GM23338 (cell line): ENCODE results near the gene C5orf47. TPM values are rescaled to one million over a fixed set of nuclear protein-coding genes. Genes with fewer than 3 reads are reported as not detected.

Experiments used
- ATAC-seq: fragments of 200-7000 bp; cut with Tn5 transposase; 3 replicates; pipeline ENCODE4 v1.9.1; 2020
- DNase-seq: peaks from one replicate; pipeline ENCODE4 v3.0.0-alpha.2; 2015; ENCODE audit warnings: low spot score
- H2AFZ ChIP-seq: fragments of 200-600 bp; sonication (generic); 2 replicates; pipeline ENCODE4 v1.8.0; 2016; ENCODE audit warnings: antibody characterized with exemption, mild to moderate bottlenecking, moderate library complexity
- H3F3A ChIP-seq: fragments of 200-600 bp; sonication (generic); replicated peaks from 2 replicates; pipeline ENCODE4 v1.8.0; 2017; ENCODE audit warnings: antibody characterized with exemption, mixed run types, low read depth
- H3K27ac ChIP-seq: fragments of 200-600 bp; sonication (generic); 2 replicates; pipeline ENCODE4 v1.6.1; 2016; ENCODE audit warnings: low read depth
- H3K27me3 ChIP-seq: fragments of 200-600 bp; sonication (generic); 2 replicates; pipeline ENCODE4 v1.8.0; 2016; ENCODE audit warnings: mild to moderate bottlenecking, mixed run types, moderate library complexity; ENCODE audit not compliant: insufficient read depth
- H3K36me3 ChIP-seq: fragments of 200-600 bp; sonication (generic); 2 replicates; pipeline ENCODE4 v1.8.0; 2016; ENCODE audit warnings: mild to moderate bottlenecking; ENCODE audit not compliant: insufficient read depth
- H3K4me1 ChIP-seq: fragments of 200-600 bp; sonication (generic); 2 replicates; pipeline ENCODE4 v1.8.0; 2016; ENCODE audit warnings: mild to moderate bottlenecking, moderate library complexity; ENCODE audit not compliant: insufficient read depth
- H3K4me2 ChIP-seq: fragments of 200-600 bp; sonication (generic); 2 replicates; pipeline ENCODE4 v1.7.1; 2017; ENCODE audit warnings: mixed run types
- H3K4me3 ChIP-seq: fragments of 200-600 bp; sonication (generic); 2 replicates; pipeline ENCODE4 v1.6.1; 2016; ENCODE audit warnings: mixed run types
- H3K79me2 ChIP-seq: fragments of 200-600 bp; sonication (generic); replicated peaks from 2 replicates; pipeline ENCODE4 v1.8.0; 2017; ENCODE audit warnings: mild to moderate bottlenecking; ENCODE audit not compliant: insufficient read depth
- H3K9me2 ChIP-seq: fragments of 200-600 bp; sonication (generic); 2 replicates; pipeline ENCODE4 v1.8.0; 2017; ENCODE audit not compliant: insufficient read depth
- H4K20me1 ChIP-seq: fragments of 200-600 bp; sonication (generic); replicated peaks from 2 replicates; pipeline ENCODE4 v1.8.0; 2017; ENCODE audit warnings: mild to moderate bottlenecking; ENCODE audit not compliant: insufficient read depth
- H3K27ac Mint-ChIP-seq: 2 replicates; pipeline ENCODE4 v1.8.0; 2020; ENCODE audit warnings: inconsistent platforms, mild to moderate bottlenecking, moderate library complexity, mixed read lengths
- H3K27me3 Mint-ChIP-seq: 3 replicates; pipeline ENCODE4 v1.8.0; 2022; ENCODE audit warnings: low read depth, mild to moderate bottlenecking, moderate library complexity, mixed read lengths, inconsistent platforms; ENCODE audit not compliant: insufficient read depth, poor library complexity
- H3K36me3 Mint-ChIP-seq: 3 replicates; pipeline ENCODE4 v1.8.0; 2021; ENCODE audit warnings: low read depth, mild to moderate bottlenecking, inconsistent platforms, moderate library complexity, mixed read lengths
- H3K4me1 Mint-ChIP-seq: 3 replicates; pipeline ENCODE4 v1.8.0; 2020; ENCODE audit warnings: mild to moderate bottlenecking, inconsistent platforms, mixed read lengths
- H3K4me3 Mint-ChIP-seq: 3 replicates; pipeline ENCODE4 v1.8.0; 2021; ENCODE audit warnings: moderate library complexity, mild to moderate bottlenecking, inconsistent platforms, mixed read lengths
- H3K9me3 Mint-ChIP-seq: 3 replicates; pipeline ENCODE4 v1.8.0; 2020; ENCODE audit warnings: moderate library complexity, mild to moderate bottlenecking, inconsistent platforms, mixed read lengths
- EZH2phosphoT487 ChIP-seq: fragments of 200-600 bp; sonication (generic); IDR thresholded peaks from one replicate; pipeline ENCODE4 v1.8.1; 2018; ENCODE audit warnings: antibody characterized with exemption; ENCODE audit not compliant: unreplicated experiment
- JUNB ChIP-seq: IDR thresholded peaks from one replicate; pipeline ENCODE4 v1.6.1; 2016; ENCODE audit warnings: antibody characterized with exemption; ENCODE audit not compliant: unreplicated experiment
- REST ChIP-seq: IDR thresholded peaks from one replicate; pipeline ENCODE4 v1.6.1; 2018; ENCODE audit warnings: antibody characterized with exemption; ENCODE audit not compliant: unreplicated experiment
- ZNF331 ChIP-seq: fragments of 250-450 bp; sonication (Bioruptor Pico); IDR thresholded peaks from 2 replicates; pipeline ENCODE4 v1.5.0; 2020; ENCODE audit warnings: low read depth, mild to moderate bottlenecking, moderate library complexity
- polyA plus RNA-seq: library from polyadenylated mRNA; unstranded; fragments of >200 nt; fragmentation: Nextera tagmentation; extraction: Ambion mirVana; gene quantifications from 2 replicates; pipeline ENCODE4 v1.2.1, GENCODE V29; 2016
- total RNA-seq: library from RNA; depleted of rRNA; stranded (reverse); fragments of >200 nt; shearing (Covaris generic); gene quantifications from 2 replicates; pipeline ENCODE4 v1.2.3, GENCODE V29; 2014
- TF ChIP-seq, protein P1 (sequence below): fragments of 250-450 bp; sonication (Bioruptor Pico); IDR thresholded peaks from 2 replicates; pipeline ENCODE4 v1.5.0; 2020; ENCODE audit warnings: mild to moderate bottlenecking, moderate library complexity

C5orf47 gene
- total and polyA plus RNA-seq, 2 experiments from 2014 or later, result 0.63 to 1.1 TPM

DNA sequence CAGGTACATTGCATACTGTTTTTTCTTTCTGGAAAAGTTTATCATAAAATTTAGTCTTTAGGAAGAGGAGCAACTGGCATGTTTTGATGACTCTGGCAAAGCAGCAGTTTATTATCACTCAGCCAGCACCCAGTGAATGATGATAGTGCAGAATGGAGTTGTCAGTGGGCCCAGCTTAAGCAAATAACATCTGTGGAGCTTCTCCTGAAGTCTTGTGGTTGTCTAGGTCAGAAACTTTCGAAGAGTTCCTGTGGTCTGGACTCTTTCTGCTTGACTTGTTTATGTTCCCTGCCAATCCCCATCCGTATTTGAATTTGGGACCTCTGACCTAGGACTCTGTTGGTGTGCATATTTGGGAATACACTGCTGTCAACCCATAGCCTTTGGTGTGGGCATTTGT, 38.1 kb upstream of the C5orf47 start (continued):
- TF ChIP-seq, protein P1, sequence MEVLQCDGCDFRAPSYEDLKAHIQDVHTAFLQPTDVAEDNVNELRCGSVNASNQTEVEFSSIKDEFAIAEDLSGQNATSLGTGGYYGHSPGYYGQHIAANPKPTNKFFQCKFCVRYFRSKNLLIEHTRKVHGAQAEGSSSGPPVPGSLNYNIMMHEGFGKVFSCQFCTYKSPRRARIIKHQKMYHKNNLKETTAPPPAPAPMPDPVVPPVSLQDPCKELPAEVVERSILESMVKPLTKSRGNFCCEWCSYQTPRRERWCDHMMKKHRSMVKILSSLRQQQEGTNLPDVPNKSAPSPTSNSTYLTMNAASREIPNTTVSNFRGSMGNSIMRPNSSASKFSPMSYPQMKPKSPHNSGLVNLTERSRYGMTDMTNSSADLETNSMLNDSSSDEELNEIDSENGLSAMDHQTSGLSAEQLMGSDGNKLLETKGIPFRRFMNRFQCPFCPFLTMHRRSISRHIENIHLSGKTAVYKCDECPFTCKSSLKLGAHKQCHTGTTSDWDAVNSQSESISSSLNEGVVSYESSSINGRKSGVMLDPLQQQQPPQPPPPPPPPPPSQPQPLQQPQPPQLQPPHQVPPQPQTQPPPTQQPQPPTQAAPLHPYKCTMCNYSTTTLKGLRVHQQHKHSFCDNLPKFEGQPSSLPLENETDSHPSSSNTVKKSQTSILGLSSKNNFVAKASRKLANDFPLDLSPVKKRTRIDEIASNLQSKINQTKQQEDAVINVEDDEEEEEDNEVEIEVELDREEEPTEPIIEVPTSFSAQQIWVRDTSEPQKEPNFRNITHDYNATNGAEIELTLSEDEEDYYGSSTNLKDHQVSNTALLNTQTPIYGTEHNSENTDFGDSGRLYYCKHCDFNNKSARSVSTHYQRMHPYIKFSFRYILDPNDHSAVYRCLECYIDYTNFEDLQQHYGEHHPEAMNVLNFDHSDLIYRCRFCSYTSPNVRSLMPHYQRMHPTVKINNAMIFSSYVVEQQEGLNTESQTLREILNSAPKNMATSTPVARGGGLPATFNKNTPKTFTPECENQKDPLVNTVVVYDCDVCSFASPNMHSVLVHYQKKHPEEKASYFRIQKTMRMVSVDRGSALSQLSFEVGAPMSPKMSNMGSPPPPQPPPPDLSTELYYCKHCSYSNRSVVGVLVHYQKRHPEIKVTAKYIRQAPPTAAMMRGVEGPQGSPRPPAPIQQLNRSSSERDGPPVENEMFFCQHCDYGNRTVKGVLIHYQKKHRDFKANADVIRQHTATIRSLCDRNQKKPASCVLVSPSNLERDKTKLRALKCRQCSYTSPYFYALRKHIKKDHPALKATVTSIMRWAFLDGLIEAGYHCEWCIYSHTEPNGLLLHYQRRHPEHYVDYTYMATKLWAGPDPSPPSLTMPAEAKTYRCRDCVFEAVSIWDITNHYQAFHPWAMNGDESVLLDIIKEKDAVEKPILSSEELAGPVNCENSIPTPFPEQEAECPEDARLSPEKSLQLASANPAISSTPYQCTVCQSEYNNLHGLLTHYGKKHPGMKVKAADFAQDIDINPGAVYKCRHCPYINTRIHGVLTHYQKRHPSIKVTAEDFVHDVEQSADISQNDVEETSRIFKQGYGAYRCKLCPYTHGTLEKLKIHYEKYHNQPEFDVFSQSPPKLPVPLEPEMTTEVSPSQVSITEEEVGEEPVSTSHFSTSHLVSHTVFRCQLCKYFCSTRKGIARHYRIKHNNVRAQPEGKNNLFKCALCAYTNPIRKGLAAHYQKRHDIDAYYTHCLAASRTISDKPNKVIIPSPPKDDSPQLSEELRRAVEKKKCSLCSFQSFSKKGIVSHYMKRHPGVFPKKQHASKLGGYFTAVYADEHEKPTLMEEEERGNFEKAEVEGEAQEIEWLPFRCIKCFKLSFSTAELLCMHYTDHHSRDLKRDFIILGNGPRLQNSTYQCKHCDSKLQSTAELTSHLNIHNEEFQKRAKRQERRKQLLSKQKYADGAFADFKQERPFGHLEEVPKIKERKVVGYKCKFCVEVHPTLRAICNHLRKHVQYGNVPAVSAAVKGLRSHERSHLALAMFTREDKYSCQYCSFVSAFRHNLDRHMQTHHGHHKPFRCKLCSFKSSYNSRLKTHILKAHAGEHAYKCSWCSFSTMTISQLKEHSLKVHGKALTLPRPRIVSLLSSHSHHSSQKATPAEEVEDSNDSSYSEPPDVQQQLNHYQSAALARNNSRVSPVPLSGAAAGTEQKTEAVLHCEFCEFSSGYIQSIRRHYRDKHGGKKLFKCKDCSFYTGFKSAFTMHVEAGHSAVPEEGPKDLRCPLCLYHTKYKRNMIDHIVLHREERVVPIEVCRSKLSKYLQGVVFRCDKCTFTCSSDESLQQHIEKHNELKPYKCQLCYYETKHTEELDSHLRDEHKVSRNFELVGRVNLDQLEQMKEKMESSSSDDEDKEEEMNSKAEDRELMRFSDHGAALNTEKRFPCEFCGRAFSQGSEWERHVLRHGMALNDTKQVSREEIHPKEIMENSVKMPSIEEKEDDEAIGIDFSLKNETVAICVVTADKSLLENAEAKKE (CRISPR knock-in tag), result no peak

DNA sequence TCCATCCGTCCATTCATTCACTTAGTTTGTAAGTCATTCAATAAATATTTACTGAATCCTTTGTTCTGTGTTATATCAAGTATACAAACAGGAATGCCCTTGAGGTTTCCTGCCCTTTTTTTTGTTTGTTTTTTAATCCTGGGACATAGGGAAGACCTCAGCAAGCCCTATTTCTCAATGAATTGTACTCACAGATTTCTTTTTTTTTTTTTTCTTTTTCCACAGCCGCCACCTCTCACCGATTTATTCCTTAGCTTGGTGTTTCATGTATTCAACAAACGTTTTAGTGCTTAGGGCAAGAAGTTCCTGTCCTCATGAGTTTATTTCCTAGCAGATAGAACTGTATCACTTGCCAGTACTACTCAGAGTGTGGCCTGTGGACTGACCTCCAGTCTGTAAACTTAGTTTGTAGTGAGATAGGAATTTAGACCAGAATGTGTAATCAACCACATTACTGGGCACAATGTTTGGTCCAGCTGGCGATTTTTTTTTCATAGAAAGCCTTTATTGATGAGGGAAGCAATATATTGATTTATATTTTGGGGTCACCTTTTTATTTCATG, 35.4 kb upstream of the C5orf47 start:
- Histone ChIP-seq H3K9me2 (no peaks in the 10 kb centered on the region), H3K79me2 (no peaks in the 10 kb centered on the region), H3K36me3 (peaks cover 3% of the 10 kb centered on the region; the same call in 1 of the 2 replicates), H4K20me1 (no peaks in the 10 kb centered on the region), H3K4me1 (no peaks in the 10 kb centered on the region), H3K27me3 (no peaks in the 10 kb centered on the region), H3K4me3 (no peak overlapping the region), H2AFZ (no peak overlapping the region), H3K4me2 (no peak overlapping the region), H3K27ac (no peak overlapping the region), H3F3A (no peaks in the 10 kb centered on the region)
- ATAC-seq (no peak), DNase-seq (no peak)
- Mint-ChIP-seq H3K27ac (no peak overlapping the region), H3K4me3 (no peak overlapping the region), H3K36me3 (peaks cover 32% of the 10 kb centered on the region), H3K9me3 (no peaks in the 10 kb centered on the region), H3K4me1 (peaks cover 4% of the 10 kb centered on the region; the same call in 1 of the 3 replicates), H3K27me3 (peaks cover 3% of the 10 kb centered on the region)
- TF ChIP-seq, protein P1 (CRISPR knock-in tag), result no peak
- no peak for TF ChIP-seq JUNB
- no peak for TF ChIP-seq REST
- TF ChIP-seq EZH2phosphoT487, result no peak
- TF ChIP-seq ZNF331 (CRISPR knock-in tag), result no peak
